K562 (cell line): Measurements from ENCODE around the gene ROMO1. TPM values are rescaled to one million over a fixed set of nuclear protein-coding genes. Genes with fewer than 3 reads are reported as not detected.

Experiments used
- CREB5 ChIP-seq: fragments of 250-450 bp; sonication (Bioruptor Pico); IDR thresholded peaks from 2 replicates; pipeline ENCODE4 v1.5.0; 2020; ENCODE audit warnings: mild to moderate bottlenecking
- ESRRA ChIP-seq: fragments of 450-650 bp; IDR thresholded peaks from 2 replicates; pipeline ENCODE4 v1.6.1; 2014; ENCODE audit warnings: low read depth, mild to moderate bottlenecking, moderate library complexity, borderline replicate concordance
- MIER1 ChIP-seq: fragments of 450-650 bp; IDR thresholded peaks from 2 replicates; pipeline ENCODE4 v1.6.1; 2016; ENCODE audit warnings: antibody characterized with exemption, mild to moderate bottlenecking, low read depth
- MYC ChIP-seq, 2 experiments: fragments of 250-450 bp in 1 of 2; sonication (Bioruptor Pico) in 1 of 2; IDR thresholded peaks; 2 replicates each; pipeline versions ENCODE4 v1.5.1 to v1.6.1; 2012 to 2021; ENCODE audit warnings: low read depth in 2 of 2, borderline replicate concordance in 1 of 2, improper control_type of control experiment in 1 of 2, low read length in 1 of 2, mild to moderate bottlenecking in 1 of 2, moderate library complexity in 1 of 2
- RFX5 ChIP-seq: IDR thresholded peaks from 2 replicates; pipeline ENCODE4 v1.6.1; 2011; ENCODE audit warnings: low read depth, mild to moderate bottlenecking, improper control_type of control experiment, low read length
- SPI1 ChIP-seq: IDR thresholded peaks from 2 replicates; pipeline ENCODE4 v1.6.1; 2011; ENCODE audit warnings: low read depth, low read length, control low read depth, borderline replicate concordance
- TAF9B ChIP-seq: fragments of 450-650 bp; IDR thresholded peaks from 2 replicates; pipeline ENCODE4 v1.6.1; 2018; ENCODE audit warnings: mild to moderate bottlenecking; ENCODE audit not compliant: partially characterized antibody
- TARDBP ChIP-seq: fragments of 450-650 bp; IDR thresholded peaks from 2 replicates; pipeline ENCODE4 v1.6.1; 2016
- ZBTB7A ChIP-seq: IDR thresholded peaks from 2 replicates; pipeline ENCODE4 v1.6.1; 2011; ENCODE audit warnings: low read depth, mild to moderate bottlenecking, low read length, moderate library complexity, borderline replicate concordance; ENCODE audit not compliant: control insufficient read depth
- ZFP1 ChIP-seq: fragments of 450-650 bp; formaldehyde crosslinking; IDR thresholded peaks from 2 replicates; pipeline ENCODE4 v1.4.0; 2020; ENCODE audit warnings: mild to moderate bottlenecking, mixed read lengths
- ZNF143 ChIP-seq: sonication (generic); formaldehyde crosslinking; IDR thresholded peaks from 2 replicates; pipeline ENCODE4 v1.9.0; 2022; ENCODE audit warnings: mild to moderate bottlenecking, missing genetic modification reagents
- ZNF318 ChIP-seq, 2 experiments: fragments of 450-650 bp; IDR thresholded peaks; 2 replicates each; pipeline ENCODE4 v1.6.1; 2016; ENCODE audit warnings: mild to moderate bottlenecking in 2 of 2, borderline replicate concordance in 1 of 2, low read depth in 1 of 2, moderate library complexity in 1 of 2
- polyA plus RNA-seq, 8 experiments: library from polyadenylated mRNA; depleted of rRNA in 4 of 8; stranded (reverse) in 5 of 8; unstranded in 3 of 8; fragments of >200 nt; fragmentation: Nextera tagmentation in 2 of 8; fragmentation: Illumina TruSeq in 1 of 8; extraction: Ambion mirVana in 2 of 8; extraction: Trizol in 1 of 8; gene quantifications; 2 replicates each; pipeline versions ENCODE4 v1.2.1 to v1.2.3, GENCODE V29; 2011 to 2014; ENCODE audit warnings: inconsistent platforms in 1 of 8, missing spikeins in 1 of 8
- total RNA-seq, 7 experiments: library from RNA; depleted of rRNA in 6 of 7; stranded (reverse); fragments of >200 nt in 6 of 7; fragmentation: Illumina TruSeq in 2 of 7; extraction: Trizol in 2 of 7; gene quantifications; 2 replicates each; pipeline versions ENCODE4 v1.2.1 to v1.2.3, GENCODE V29; 2011 to 2021; ENCODE audit warnings: low replicate concordance in 1 of 7
- TF ChIP-seq, protein P1 (sequence below): sonication (generic); formaldehyde crosslinking; IDR thresholded peaks from 2 replicates; pipeline ENCODE4 v1.8.0; 2022; ENCODE audit warnings: mild to moderate bottlenecking, missing genetic modification reagents

ROMO1 gene
- total and polyA plus RNA-seq, 9 of the 15 experiments (the other 6 are each of a cell fraction or from before 2014, with no cell fraction given), result 31.8 to 741 (median 226) TPM

- TF ChIP-seq ZNF318 (IDR thresholded peaks at IDR 0.05; ENCODE audit: borderline replicate concordance in 1 of 2, low read depth in 1 of 2), result no peak; a peak in 2 of 4 replicates
- TF ChIP-seq MIER1, result no peak
- TF ChIP-seq, protein P1, sequence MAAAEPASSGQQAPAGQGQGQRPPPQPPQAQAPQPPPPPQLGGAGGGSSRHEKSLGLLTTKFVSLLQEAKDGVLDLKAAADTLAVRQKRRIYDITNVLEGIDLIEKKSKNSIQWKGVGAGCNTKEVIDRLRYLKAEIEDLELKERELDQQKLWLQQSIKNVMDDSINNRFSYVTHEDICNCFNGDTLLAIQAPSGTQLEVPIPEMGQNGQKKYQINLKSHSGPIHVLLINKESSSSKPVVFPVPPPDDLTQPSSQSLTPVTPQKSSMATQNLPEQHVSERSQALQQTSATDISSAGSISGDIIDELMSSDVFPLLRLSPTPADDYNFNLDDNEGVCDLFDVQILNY (CRISPR knock-in tag), result peak; percentile 51; the same call in 1 of the 2 replicates
- no peak for TF ChIP-seq TARDBP
- TF ChIP-seq RFX5, result no peak
- TF ChIP-seq ZBTB7A, result 0 out of 2 replicates have a peak, but pooled peaks have one; percentile 27
- peak; percentile 91 for TF ChIP-seq TAF9B
- TF ChIP-seq MYC (IDR thresholded peaks at IDR 0.05; ENCODE audit: low read depth, low read length), result peak; percentile 96
- peak; percentile 93 for TF ChIP-seq MYC (CRISPR knock-in tag; IDR thresholded peaks at IDR 0.05; ENCODE audit: borderline replicate concordance, low read depth)
- peak; percentile 96 for TF ChIP-seq ESRRA
- TF ChIP-seq ZFP1 (CRISPR knock-in tag), result no peak
- peak; percentile 48; the same call in 1 of the 2 replicates for TF ChIP-seq ZNF143
- no peak for TF ChIP-seq CREB5
- peak; percentile 63; the same call in 1 of the 2 replicates for TF ChIP-seq SPI1
Measured at GRCh38 chr20:35741892-35742740, 42.9 kb downstream of the ROMO1 start, which contains the start of gene RBM39 (continued).
